GM12892 (cell line): ENCODE results near the gene BHLHE40.

Experiments
- POLR2A ChIP-seq: IDR thresholded peaks from 2 replicates; pipeline ENCODE4 v1.6.1; 2011; ENCODE audit warnings: low read depth, low read length, control low read depth
- POLR2AphosphoS5 ChIP-seq: IDR thresholded peaks from 2 replicates; pipeline ENCODE4 v1.6.1; 2011; ENCODE audit warnings: low read depth, low read length, control low read depth

- no peak for TF ChIP-seq POLR2A
- TF ChIP-seq POLR2AphosphoS5 = no peak
These were observed 43.9 kb upstream of the BHLHE40 start for GRCh38 chr3:4935347-4935746.
